Fibroblast of the aortic adventitia (primary cell): ENCODE results near the gene EMSY. TPM values are rescaled to one million over a fixed set of nuclear protein-coding genes. Genes with fewer than 3 reads are reported as not detected.

Experiments
- DNase-seq: peaks from one replicate; pipeline ENCODE4 v3.0.0-alpha.2; 2010; ENCODE audit warnings: low read depth
- H3K4me3 ChIP-seq: 2 replicates; pipeline ENCODE4 v1.5.1; 2011; ENCODE audit warnings: low read depth, mild to moderate bottlenecking, control low read depth, low read length, moderate library complexity
- CTCF ChIP-seq: IDR thresholded peaks from 2 replicates; pipeline ENCODE4 v1.5.1; 2011; ENCODE audit warnings: mild to moderate bottlenecking, low read length, control low read depth, inconsistent platforms; ENCODE audit not compliant: insufficient read depth
- total RNA-seq: library from RNA; depleted of rRNA; stranded (reverse); fragments of >200 nt; gene quantifications from 2 replicates; pipeline ENCODE4 v1.2.3, GENCODE V29; 2012; ENCODE audit warnings: low replicate concordance

Gene EMSY
- total RNA-seq, 1 donor: 30.8 TPM

- TF ChIP-seq CTCF: no peak
- DNase-seq: no peak
- no peak overlapping the region for H3K4me3 ChIP-seq
These were observed 18.2 kb upstream of the EMSY start for GRCh38 chr11:76426660-76427059.

- no peak overlapping the region for H3K4me3 ChIP-seq
- no peak for DNase-seq
- TF ChIP-seq CTCF: no peak
These were observed 8.8 kb upstream of the EMSY start for GRCh38 chr11:76436020-76436419.

- H3K4me3 ChIP-seq: peak overlapping the region; percentile 97
- no peak for DNase-seq
- no peak for TF ChIP-seq CTCF
These were observed 1.4 kb upstream of the EMSY start for GRCh38 chr11:76443268-76443980.

- no peak for TF ChIP-seq CTCF
- DNase-seq: no peak
- H3K4me3 ChIP-seq: peak overlapping the region; percentile 97
These were observed 794 bp upstream of the EMSY start for GRCh38 chr11:76444065-76444383.

- TF ChIP-seq CTCF: peak; percentile 6
- H3K4me3 ChIP-seq: peak overlapping the region; percentile 97
- peak; percentile 74 for DNase-seq
These were observed 585 bp downstream of the EMSY start for GRCh38 chr11:76445121-76446084.

GRCh38 chr11:76448506-76448905, 3.7 kb downstream of the EMSY start:
- DNase-seq: no peak
- no peak for TF ChIP-seq CTCF
- H3K4me3 ChIP-seq: no peak overlapping the region
